ENCODE measurements around the gene NEK6.

DNA sequence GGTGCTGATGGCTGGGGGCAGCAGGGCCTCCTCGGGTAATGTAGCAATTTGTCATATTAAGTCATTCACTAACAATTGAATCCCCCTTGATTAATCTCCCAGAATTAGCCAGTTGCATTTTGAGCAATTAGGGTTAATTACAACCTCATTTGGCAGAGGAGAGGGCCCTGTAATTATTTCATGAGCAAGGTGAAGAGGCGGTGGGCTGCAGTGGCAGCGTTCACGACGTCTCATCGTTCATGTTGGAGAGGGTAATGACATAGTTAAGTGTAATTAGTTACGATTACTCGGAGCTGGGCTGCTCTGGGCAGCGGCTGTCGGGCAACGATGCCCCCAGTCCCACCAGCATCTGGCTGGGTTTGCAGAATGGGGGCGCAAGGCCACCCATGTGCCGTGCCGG lies 46.0 kb downstream of the NEK6 start:
- TF ChIP-seq, protein P1, sequence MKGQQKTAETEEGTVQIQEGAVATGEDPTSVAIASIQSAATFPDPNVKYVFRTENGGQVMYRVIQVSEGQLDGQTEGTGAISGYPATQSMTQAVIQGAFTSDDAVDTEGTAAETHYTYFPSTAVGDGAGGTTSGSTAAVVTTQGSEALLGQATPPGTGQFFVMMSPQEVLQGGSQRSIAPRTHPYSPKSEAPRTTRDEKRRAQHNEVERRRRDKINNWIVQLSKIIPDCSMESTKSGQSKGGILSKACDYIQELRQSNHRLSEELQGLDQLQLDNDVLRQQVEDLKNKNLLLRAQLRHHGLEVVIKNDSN (IDR thresholded peaks at IDR 0.05), result no peak
- TF ChIP-seq FOXM1 (IDR thresholded peaks at IDR 0.05; ENCODE audit: borderline replicate concordance, low read depth) (no peak), CEBPB (IDR thresholded peaks at IDR 0.05) (no peak), CREB1 (IDR thresholded peaks at IDR 0.05; ENCODE audit: low read depth) (no peak), TAF1 (IDR thresholded peaks at IDR 0.05; ENCODE audit: low read depth) (no peak), EGR1 (IDR thresholded peaks at IDR 0.05) (no peak), NFIC (IDR thresholded peaks at IDR 0.05) (no peak)

Measured in Ishikawa (cell line).